ENCODE results near the gene AATF.

Gene AATF

GRCh38 chr17:37092071-37092470 lies 143.3 kb downstream of the AATF start:
- H3K9me2 ChIP-seq (ENCODE audit: low read depth, low read length): no peaks in the 10 kb centered on the region
- no peaks in the 10 kb centered on the region for H3F3A ChIP-seq (ENCODE audit: insufficient read depth, low read length)
- H3K4me3 ChIP-seq (ENCODE audit: low read depth, low read length, poor library complexity, severe bottlenecking): no peak overlapping the region
- no peak for TF ChIP-seq EZH2 (IDR thresholded peaks at IDR 0.05; ENCODE audit: borderline replicate concordance, low read length)
- no peaks in the 10 kb centered on the region for H3K79me2 ChIP-seq (ENCODE audit: insufficient read depth, low read length)
- H4K20me1 ChIP-seq (ENCODE audit: insufficient read depth, low read length): no peaks in the 10 kb centered on the region
- H2AFZ ChIP-seq (ENCODE audit: low read length): no peak overlapping the region
- no peak overlapping the region for H3K9ac ChIP-seq (ENCODE audit: low read length)
- H3K36me3 ChIP-seq (ENCODE audit: insufficient read depth, low read length): peaks cover 94% of the 10 kb centered on the region
- H3K27ac ChIP-seq (ENCODE audit: low read depth, low read length, poor library complexity, severe bottlenecking): no peak overlapping the region
- no peaks in the 10 kb centered on the region for H3K27me3 ChIP-seq (ENCODE audit: insufficient read depth, low read length)
- no peaks in the 10 kb centered on the region for H3K9me3 ChIP-seq (ENCODE audit: low read length)
- no peak overlapping the region for H3K4me2 ChIP-seq (ENCODE audit: low read length)
- H3K4me1 ChIP-seq (ENCODE audit: insufficient read depth, low read length, severe bottlenecking): peaks cover 3% of the 10 kb centered on the region

- Histone ChIP-seq H3K27ac (ENCODE audit: low read depth, low read length, poor library complexity, severe bottlenecking) (no peak overlapping the region), H3F3A (ENCODE audit: insufficient read depth, low read length) (no peaks in the 10 kb centered on the region), H2AFZ (ENCODE audit: low read length) (no peak overlapping the region), H3K9ac (ENCODE audit: low read length) (no peak overlapping the region), H3K4me2 (ENCODE audit: low read length) (no peak overlapping the region), H3K4me3 (ENCODE audit: low read depth, low read length, poor library complexity, severe bottlenecking) (no peak overlapping the region), H3K9me3 (ENCODE audit: low read length) (no peaks in the 10 kb centered on the region), H4K20me1 (ENCODE audit: insufficient read depth, low read length) (no peaks in the 10 kb centered on the region), H3K9me2 (ENCODE audit: low read depth, low read length) (no peaks in the 10 kb centered on the region), H3K4me1 (ENCODE audit: insufficient read depth, low read length, severe bottlenecking) (peaks cover 3% of the 10 kb centered on the region), H3K36me3 (ENCODE audit: insufficient read depth, low read length) (peaks cover 94% of the 10 kb centered on the region), H3K27me3 (ENCODE audit: insufficient read depth, low read length) (no peaks in the 10 kb centered on the region), H3K79me2 (ENCODE audit: insufficient read depth, low read length) (no peaks in the 10 kb centered on the region)
- TF ChIP-seq EZH2 (IDR thresholded peaks at IDR 0.05; ENCODE audit: borderline replicate concordance, low read length) (no peak), CTCF (IDR thresholded peaks at IDR 0.05; ENCODE audit: low read length) (no peak)
Measured at GRCh38 chr17:37092701-37093100, 143.9 kb downstream of the AATF start.

GRCh38 chr17:37094391-37094790 lies 145.6 kb downstream of the AATF start:
- peaks cover 90% of the 10 kb centered on the region for H3K36me3 ChIP-seq (ENCODE audit: insufficient read depth, low read length)
- no peaks in the 10 kb centered on the region for H3K9me2 ChIP-seq (ENCODE audit: low read depth, low read length)

More at GRCh38 chr17:37094391-37094790, 145.6 kb downstream of the AATF start:
- no peak overlapping the region for H3K4me3 ChIP-seq (ENCODE audit: low read depth, low read length, poor library complexity, severe bottlenecking)
- no peaks in the 10 kb centered on the region for H3F3A ChIP-seq (ENCODE audit: insufficient read depth, low read length)
- H3K9me3 ChIP-seq (ENCODE audit: low read length): no peaks in the 10 kb centered on the region
- H3K9ac ChIP-seq (ENCODE audit: low read length): no peak overlapping the region
- H4K20me1 ChIP-seq (ENCODE audit: insufficient read depth, low read length): no peaks in the 10 kb centered on the region
- no peak overlapping the region for H2AFZ ChIP-seq (ENCODE audit: low read length)
- peaks cover 3% of the 10 kb centered on the region for H3K4me1 ChIP-seq (ENCODE audit: insufficient read depth, low read length, severe bottlenecking)
- no peaks in the 10 kb centered on the region for H3K79me2 ChIP-seq (ENCODE audit: insufficient read depth, low read length)
- no peaks in the 10 kb centered on the region for H3K27me3 ChIP-seq (ENCODE audit: insufficient read depth, low read length)
- no peak overlapping the region for H3K4me2 ChIP-seq (ENCODE audit: low read length)
- no peak overlapping the region for H3K27ac ChIP-seq (ENCODE audit: low read depth, low read length, poor library complexity, severe bottlenecking)
- no peak for TF ChIP-seq CTCF (IDR thresholded peaks at IDR 0.05; ENCODE audit: low read length)
- TF ChIP-seq EZH2 (IDR thresholded peaks at IDR 0.05; ENCODE audit: borderline replicate concordance, low read length): no peak
